GM18867 (cell line): ENCODE measurements around the gene GRIK4.
"Not testable (repeated sequence)": the region's sequence is repeated elsewhere in the genome, so short reads cannot be mapped to it uniquely, and the experiment has no call there.

Experiments used
- ATAC-seq: cut with Tn5 transposase; IDR thresholded peaks from one replicate; pipeline ENCODE4 v1.9.1; 2021; ENCODE audit warnings: mild to moderate bottlenecking, moderate library complexity; ENCODE audit not compliant: unreplicated experiment

Gene GRIK4

GRCh38 chr11:120765710-120766109, 254.2 kb downstream of the GRIK4 start:
- ATAC-seq = not testable (repeated sequence)

GRCh38 chr11:120766318-120766717, 254.8 kb downstream of the GRIK4 start:
- no peak for ATAC-seq

GRCh38 chr11:120768949-120769348, 257.4 kb downstream of the GRIK4 start:
- ATAC-seq = no peak

DNA sequence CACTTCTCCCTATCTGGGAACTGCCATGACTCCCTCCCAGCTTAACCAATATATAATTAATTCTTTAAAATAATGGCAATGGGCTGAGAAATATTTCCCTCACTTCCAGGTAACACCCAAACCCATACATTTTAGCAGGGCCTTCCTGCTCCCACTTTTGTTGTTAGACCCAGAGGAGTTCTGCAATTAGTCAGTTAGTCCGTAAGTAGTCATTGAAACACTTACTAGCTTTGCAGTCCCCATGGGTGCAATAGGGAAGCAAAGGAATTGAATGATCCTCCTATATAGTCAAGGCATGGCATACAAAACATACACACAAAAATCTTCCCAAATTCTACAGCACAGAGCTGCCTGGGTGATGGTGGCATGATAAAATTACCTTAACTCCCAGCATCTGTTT, 258.4 kb downstream of the GRIK4 start:
- ATAC-seq = no peak

GRCh38 chr11:120771551-120772060, 260.1 kb downstream of the GRIK4 start:
- no peak for ATAC-seq

DNA sequence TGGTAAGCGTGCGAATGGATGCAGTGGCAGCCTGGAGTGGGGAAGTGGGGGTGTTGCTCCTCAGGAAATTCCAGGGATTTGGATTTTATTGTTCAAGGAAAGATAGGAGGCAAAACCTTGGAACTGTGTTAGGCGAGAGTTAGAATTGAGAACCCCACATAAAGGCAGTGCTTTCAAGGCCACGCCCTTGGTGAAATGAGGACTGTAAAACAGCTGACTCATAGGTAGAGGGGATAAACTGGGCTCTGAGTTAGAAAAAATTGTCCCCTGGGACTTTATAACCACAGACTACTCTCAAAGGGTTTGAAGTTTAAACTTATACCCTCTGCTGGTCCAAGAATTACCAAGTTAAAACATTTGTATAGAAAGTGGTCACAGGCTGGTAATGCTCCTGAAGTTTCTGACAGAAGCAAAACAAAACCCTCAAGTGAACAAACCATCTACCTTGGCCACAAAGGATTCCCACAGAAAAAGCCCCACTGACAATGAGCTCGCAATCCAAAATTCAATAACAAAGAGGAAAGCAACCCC, 262.0 kb downstream of the GRIK4 start:
- ATAC-seq = peak; percentile 88

DNA sequence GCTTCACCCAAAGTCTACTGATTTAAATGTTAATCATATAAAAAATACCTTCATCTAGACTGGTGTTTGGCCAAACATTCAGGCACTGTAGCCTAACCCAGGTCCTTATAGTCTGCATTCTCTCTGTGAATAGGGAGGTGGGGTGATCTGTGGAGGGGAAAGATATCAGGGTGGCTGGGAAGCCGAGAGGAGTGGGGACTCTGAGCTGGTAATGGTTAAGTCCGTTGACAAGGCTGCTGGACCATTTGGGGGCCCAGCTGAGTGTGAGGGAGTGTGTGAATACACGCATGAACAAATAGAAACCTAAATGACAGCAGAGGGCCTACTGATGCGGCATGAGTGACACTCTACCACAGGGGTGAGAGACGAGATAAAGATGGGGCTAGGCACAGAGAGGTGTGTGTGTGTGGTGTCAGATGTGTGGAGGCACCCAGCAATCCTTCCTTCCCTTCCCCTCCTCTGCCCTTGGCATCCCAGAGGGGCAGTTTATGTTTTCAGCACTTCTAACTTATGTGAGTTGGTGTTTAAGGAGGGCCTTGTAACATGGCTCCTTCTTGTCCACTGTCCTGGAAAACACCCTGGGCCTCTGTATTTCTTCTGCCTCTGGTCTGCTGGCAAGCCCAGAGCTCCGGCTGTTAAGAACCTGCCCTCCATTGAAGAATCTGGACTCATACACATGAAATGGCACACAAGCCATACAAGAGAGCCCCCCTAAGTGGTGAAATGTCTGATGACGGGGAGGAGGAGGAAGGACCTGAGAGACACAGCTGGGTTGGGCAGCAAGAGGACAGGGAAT, 263.2 kb downstream of the GRIK4 start:
- no peak for ATAC-seq

DNA sequence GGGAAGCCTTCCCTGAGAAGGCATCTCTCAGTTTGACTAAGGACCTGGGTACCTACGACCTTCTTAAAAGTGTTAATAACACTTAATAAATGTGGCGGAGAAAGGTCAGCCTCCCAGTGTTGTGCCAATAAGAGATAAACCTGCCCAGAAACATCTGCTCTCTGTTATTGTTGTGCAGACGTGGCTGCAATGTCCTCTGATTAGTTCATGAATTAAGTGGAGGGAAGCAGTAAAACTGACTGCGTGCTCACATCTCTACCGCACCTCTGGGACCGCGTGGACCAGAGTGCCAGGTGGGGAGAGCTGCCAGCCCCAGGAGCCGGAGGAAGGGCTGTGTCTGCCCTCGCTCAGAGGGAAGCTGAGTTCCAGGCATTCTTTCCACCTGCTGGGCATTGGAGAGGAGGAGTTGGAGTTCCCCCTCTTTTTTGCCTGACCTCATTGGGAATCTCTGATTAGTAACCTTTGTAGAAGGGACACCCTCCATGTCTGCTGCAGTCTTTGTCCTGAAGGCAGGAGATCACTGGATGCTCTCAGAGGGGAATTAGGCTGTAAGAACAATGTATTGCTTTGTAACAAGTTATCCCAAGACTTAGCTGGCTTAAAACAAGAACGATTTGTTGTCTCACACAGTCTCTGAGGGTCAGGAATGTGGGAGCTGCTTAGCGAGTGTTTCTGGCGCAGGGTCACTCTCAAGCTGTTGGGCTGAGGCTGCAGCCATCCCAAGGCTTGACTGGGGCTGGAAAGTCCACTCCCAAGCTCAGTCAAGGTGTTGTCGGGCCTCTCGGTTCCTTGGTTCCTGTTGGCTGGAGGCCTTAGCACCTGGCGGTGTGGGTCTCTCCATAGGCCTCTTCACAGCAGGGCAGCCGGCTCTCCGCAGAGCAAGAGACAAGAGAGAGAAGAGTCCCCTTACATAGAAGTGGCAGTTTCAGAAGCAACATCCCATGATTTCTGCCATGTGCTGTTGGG, 264.7 kb downstream of the GRIK4 start:
- no peak for ATAC-seq

GRCh38 chr11:120778685-120779490, 267.3 kb downstream of the GRIK4 start:
- ATAC-seq = no peak

- ATAC-seq = no peak
Measured at GRCh38 chr11:120780239-120780638, 268.7 kb downstream of the GRIK4 start.

DNA sequence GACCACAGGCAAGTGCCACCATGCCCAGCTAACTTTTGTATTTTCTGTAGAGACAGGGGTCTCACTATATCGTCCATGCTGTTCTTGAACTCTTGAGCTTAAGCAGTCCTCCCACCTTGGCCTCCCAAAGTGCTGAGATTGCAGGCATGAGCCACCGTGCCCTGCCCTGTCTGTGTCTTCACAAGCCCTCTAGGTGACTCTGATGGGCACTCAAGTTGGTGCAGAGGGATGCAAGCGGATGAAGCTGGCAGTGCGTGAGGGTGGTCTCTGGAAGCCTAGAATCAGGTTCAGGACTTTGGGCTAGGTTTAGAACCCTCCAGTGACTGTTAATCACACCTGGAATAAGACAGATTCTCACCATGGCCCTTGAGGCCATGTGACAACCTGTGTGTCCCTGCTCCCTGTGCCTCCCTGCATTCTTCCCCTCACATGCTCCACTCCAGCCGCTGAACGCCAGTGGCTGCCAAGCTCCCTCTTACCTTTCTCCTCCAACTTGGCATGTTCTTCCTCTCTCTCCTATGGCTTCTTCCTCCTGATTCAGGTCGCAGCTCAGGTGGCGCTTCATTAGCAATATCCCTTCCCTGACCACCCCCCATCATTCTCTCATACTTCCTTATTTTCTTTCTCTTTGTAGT, 270.1 kb downstream of the GRIK4 start:
- ATAC-seq = no peak

DNA sequence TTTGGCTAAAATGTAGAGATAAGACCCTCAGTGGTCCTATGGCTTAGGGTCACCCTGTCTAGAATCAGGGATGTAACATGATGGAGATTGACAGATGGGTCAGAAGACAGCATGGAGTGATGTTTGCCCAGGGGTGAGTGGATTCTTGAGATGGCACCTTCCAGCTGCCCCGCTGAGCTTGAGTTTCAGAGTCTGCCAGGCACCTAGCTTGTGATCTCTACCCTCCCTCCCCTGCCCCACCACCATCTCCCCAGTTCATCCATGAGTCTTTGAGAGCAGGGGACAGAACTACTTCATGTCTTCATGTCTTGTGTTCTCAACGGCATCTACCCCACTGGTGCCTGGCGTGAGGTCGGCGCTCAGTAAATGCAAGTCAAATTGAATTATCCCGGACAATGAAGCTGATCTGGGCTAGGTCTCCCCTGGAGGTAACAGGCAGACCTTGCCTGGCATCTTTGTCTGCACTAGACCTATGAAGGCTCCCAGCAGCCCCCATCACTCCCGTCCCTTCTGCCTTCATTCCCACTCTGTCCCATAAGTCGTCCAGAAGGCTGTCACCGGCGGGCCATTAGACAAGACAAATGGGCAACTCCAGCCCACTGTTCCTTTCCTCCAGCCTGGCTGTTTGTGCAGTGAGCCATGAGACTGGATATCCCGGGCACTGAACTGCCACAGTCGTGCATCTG, 273.2 kb downstream of the GRIK4 start:
- no peak for ATAC-seq

DNA sequence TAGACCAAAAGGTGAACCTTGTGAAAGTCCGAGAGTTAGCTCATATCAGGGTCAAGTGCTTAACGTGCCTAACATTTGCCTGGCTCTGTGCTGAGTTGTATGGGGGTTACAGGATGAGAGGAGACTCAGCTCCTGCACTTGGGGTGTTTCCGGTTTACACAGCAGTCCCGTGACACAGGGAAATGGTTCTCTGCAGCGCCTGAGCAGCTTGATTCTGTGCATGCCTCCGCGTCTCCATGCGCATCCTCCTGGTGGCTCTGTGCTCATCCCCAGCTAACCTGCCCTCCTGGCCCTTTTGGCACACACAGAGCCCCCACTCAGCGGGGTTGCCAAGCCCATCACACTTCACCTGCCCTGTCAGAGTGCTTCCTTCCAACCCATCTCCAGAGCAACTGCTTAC, 274.0 kb downstream of the GRIK4 start:
- ATAC-seq = no peak

GRCh38 chr11:120786206-120786735, 274.7 kb downstream of the GRIK4 start:
- ATAC-seq = no peak

- not testable (repeated sequence) for ATAC-seq
Measured at GRCh38 chr11:120787224-120787623, 275.7 kb downstream of the GRIK4 start.

GRCh38 chr11:120789391-120789790, 277.8 kb downstream of the GRIK4 start:
- no peak for ATAC-seq

DNA sequence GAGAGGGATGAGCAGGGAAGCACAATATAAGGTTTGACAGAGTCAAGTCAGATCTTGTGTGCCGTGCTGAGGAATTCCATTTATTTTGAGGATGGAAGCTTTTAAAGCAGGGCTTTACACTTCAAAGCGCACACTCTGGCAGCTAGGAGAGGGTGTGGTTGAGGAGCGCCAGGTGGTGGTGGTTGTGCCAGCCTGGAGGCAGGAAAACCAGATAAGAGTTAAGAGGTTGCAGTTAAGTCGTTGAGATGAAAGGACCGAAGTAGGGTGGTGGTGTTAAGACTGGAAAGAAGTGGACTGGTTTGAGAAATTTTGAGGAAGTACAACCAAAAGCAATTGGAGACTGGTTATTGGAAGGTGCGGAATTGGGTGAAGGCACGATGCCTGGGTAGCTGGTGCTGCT, 280.8 kb downstream of the GRIK4 start:
- ATAC-seq = no peak

- no peak for ATAC-seq
Measured at GRCh38 chr11:120793150-120793549, 281.6 kb downstream of the GRIK4 start.

- no peak for ATAC-seq
Measured at GRCh38 chr11:120793806-120794479, 282.4 kb downstream of the GRIK4 start.
